Skeletal muscle tissue (tissue), 4 donors: ENCODE data around the gene OTX2. TPM values are rescaled to one million over a fixed set of nuclear protein-coding genes. Genes with fewer than 3 reads are reported as not detected.

ENCODE experiments used
- H3K27ac ChIP-seq: one replicate; pipeline ENCODE4 v1.7.0; 2013; ENCODE audit warnings: mild to moderate bottlenecking, low read depth, low read length, inconsistent platforms
- H3K27me3 ChIP-seq, 3 donors: one replicate each; pipeline ENCODE4 v1.7.0; 2013; ENCODE audit warnings: low read length in 3 of 3; ENCODE audit not compliant: control insufficient read depth in 3 of 3, insufficient read depth in 3 of 3
- H3K36me3 ChIP-seq, 3 donors: one replicate each; pipeline ENCODE4 v1.7.0; 2013; ENCODE audit warnings: low read length in 3 of 3; ENCODE audit not compliant: control insufficient read depth in 3 of 3, insufficient read depth in 3 of 3
- H3K4me1 ChIP-seq, 3 donors: one replicate each; pipeline ENCODE4 v1.7.0; 2013; ENCODE audit warnings: low read length in 3 of 3, mild to moderate bottlenecking in 3 of 3; ENCODE audit not compliant: control insufficient read depth in 3 of 3, insufficient read depth in 3 of 3
- H3K4me3 ChIP-seq, 3 donors: one replicate each; pipeline ENCODE4 v1.7.0; 2013; ENCODE audit warnings: low read length in 3 of 3
- H3K9ac ChIP-seq, 3 donors: one replicate each; pipeline ENCODE4 v1.7.0; 2013; ENCODE audit warnings: low read length in 3 of 3, mild to moderate bottlenecking in 3 of 3, moderate library complexity in 2 of 3, low read depth in 1 of 3
- H3K9me3 ChIP-seq, 3 donors: one replicate each; pipeline ENCODE4 v1.7.0; 2013; ENCODE audit warnings: low read length in 3 of 3; ENCODE audit not compliant: control insufficient read depth in 3 of 3
- total RNA-seq: library from RNA; depleted of rRNA; stranded (reverse); fragments of >200 nt; gene quantifications from one replicate; pipeline ENCODE4 v1.2.3, GENCODE V29; 2014
- donor health status: Osteomylitis.

The OTX2 gene
- total RNA-seq, 1 donor from 2014 or later: not detected

DNA sequence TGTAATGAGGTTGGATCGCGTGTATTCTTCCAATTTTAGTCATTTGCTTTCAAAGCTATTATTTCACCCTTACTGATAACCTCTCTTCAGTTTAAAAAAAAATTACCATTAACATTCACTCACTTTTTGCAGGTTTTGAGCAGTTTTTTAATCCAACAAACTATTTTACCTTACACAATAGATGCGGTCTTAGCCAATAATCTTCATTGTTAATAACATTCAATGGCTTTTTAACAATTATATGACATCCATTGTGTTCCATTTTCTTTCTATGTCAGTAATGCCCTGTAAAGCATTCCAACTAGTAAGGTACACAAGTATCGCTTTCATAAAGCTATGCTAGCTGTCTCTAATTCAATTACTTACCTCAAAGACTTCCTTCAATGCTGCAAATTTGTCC, 18.9 kb upstream of the OTX2 start:
- H3K27ac ChIP-seq: no peak overlapping the region
- H3K9ac ChIP-seq: no peak overlapping the region
- no peaks in the 10 kb centered on the region for H3K36me3 ChIP-seq
- no peak overlapping the region for H3K4me3 ChIP-seq
- H3K4me1 ChIP-seq: no peaks in the 10 kb centered on the region
- H3K27me3 ChIP-seq: peaks cover 0 to 6% (median 0%) of the 10 kb centered on the region in 3 donors
- peaks cover 0 to 2% (median 0%) of the 10 kb centered on the region in 3 donors for H3K9me3 ChIP-seq

DNA sequence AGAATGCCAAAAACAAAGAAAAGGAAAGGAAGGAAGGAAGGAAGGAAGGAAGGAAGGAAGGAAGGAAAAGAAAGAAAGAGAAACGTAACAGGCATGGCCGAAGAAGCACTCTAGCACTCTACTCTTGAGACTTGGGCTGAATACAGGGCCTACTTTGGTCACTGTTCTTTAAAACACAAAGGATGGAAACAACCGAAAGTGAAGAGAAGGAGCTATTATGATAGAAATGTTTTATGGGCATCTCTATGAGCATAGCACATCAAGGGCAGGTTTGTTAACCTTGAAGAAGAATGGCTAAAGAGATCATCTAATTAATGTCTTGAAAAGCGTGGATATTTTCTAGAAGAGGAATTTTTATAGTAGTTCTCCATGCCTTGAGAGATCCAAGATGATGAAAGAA, 15.9 kb upstream of the OTX2 start:
- Histone ChIP-seq H3K27me3 (peaks cover under 1 to 7% (median 7%) of the 10 kb centered on the region in 3 donors), H3K27ac (no peak overlapping the region), H3K4me3 (no peak overlapping the region), H3K4me1 (no peaks in the 10 kb centered on the region), H3K9ac (no peak overlapping the region), H3K36me3 (no peaks in the 10 kb centered on the region), H3K9me3 (peaks cover 0 to 2% (median 0%) of the 10 kb centered on the region in 3 donors)

DNA sequence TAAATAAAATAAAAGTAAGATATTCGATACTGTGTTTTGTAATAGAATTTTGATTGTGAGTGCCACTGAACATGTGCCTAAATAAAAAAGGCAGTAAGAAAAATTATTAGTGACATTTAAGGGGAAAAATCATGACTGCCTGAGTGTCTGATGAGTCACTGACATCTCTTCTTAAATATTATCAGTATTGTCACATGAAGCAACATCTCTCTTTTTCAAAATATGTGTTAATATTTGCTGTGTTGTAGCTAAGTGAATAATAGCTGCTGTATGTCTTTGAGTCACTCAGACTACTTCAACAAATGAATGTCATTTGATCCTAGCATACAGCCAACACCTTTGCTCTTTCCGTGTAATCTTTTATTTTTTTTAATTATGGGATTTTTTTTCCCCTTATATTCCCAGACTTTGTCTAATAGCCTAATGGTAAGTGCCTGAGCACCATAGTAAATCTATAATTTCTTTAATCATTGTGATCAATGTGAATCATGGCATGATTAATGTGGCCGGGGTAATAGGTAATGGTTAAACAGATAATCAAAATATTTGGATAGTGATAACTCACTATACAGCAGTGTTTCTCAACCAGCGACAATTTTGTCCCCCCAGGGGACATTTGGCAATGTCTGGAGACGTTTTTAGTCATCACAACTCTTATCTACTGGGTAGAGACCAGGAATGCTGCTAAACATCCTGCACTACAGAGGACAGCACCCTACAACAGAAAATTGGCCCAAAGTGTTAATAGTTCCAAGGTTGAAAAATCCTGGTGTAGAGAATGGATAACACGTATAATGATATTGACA, 11.7 kb upstream of the OTX2 start:
- no peak overlapping the region for H3K9ac ChIP-seq
- peaks cover 19 to 37% (median 36%) of the 10 kb centered on the region in 3 donors for H3K27me3 ChIP-seq
- H3K9me3 ChIP-seq: no peaks in the 10 kb centered on the region
- H3K36me3 ChIP-seq: no peaks in the 10 kb centered on the region
- no peak overlapping the region for H3K27ac ChIP-seq
- H3K4me1 ChIP-seq: no peaks in the 10 kb centered on the region
- no peak overlapping the region for H3K4me3 ChIP-seq

DNA sequence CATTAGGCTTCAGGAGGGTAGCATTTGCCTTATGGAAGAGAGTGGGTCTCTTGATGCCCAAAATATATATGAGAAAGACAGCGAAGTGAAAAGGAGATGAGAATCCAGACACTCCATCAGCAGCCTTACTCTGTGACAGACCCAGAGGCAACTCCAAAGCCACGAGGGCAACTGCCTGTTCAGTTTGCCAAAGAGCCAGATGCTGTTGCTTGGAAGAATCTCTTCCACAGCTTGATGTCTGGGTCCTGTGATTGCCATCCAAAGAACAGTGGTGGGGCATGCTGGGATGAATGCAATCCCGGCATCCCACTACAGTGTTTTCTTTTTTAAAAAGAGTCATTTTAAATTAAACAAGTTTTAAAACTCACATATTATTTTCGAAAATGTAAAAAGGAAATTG, 10.9 kb upstream of the OTX2 start:
- H3K27ac ChIP-seq: no peak overlapping the region
- peaks cover 27 to 45% (median 45%) of the 10 kb centered on the region in 3 donors for H3K27me3 ChIP-seq
- H3K9ac ChIP-seq: no peak overlapping the region

DNA sequence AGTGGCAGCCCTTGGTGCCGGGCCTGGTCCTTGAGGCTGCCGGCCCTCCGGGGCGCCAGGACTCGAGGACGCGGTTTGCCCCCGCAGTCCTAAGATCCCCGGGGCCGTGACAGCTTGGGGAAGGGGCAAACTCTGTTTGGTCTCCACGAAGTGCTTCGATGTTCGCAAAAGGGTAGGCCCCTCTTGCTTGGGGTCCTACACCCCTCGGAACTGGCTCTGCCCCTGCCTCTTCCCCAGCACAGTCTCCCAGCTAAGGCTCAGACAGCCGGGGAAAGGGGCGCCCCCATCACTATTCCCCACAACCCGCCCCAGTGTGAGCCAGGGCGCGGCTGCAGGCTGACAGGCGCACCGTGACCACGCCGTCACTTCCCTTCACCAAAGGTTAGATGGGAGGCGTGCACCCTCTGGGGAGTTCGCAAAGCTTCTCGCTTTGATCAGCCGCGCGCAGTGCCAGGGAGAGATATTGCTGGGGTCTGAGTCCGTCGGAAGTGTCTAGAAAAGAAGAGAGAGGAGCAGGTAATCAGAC, 7.2 kb upstream of the OTX2 start:
- no peaks in the 10 kb centered on the region for H3K9me3 ChIP-seq
- no peaks in the 10 kb centered on the region for H3K36me3 ChIP-seq
- H3K27ac ChIP-seq: no peak overlapping the region
- H3K4me3 ChIP-seq: no peak overlapping the region
- H3K4me1 ChIP-seq: no peaks in the 10 kb centered on the region
- peaks cover 54 to 72% (median 65%) of the 10 kb centered on the region in 3 donors for H3K27me3 ChIP-seq
- H3K9ac ChIP-seq: no peak overlapping the region

More for the DNA sequence above, 10.9 kb upstream of the OTX2 start:
- H3K4me1 ChIP-seq: no peaks in the 10 kb centered on the region
- H3K9me3 ChIP-seq: no peaks in the 10 kb centered on the region
- H3K4me3 ChIP-seq: no peak overlapping the region
- no peaks in the 10 kb centered on the region for H3K36me3 ChIP-seq

DNA sequence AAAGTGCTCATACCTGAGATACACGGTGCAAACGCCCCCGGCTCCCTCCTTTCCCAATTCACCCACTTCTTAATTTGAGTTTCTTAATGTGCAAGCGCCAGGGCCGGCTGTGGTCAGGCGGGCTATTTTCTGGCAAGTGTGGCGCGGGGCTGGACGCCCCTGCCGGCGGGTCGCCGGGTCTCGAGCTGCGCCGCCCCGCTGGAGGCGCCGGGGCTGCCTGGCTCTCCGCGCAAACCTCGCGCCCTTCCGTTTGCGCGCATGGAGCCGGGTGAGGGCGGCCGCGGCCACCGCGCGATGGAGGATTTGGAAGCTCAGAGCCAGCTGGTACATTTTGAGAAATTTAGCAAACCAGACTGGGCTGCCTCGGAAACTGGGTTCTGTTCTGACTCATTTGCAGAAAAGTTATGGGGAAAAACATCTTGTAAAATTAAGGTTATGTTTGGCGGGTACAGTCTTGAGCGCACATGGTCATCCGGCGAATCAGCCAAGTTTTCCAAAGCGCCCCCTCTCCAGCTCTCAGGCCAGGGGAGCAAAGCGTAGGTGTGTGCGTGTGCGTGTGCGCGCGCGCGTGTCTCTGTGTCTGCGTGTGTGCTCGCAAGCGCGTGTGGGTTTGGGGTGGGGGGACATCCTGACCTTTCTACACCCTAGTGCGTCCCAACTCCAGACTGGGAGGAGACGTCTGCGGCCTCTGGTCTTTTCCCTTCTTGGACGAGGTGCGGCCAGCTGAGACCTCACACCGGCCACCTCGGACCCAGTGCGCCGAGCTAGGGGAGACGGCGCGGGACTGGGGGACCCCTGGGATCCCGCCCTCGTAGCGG, 6.5 kb upstream of the OTX2 start:
- H3K27me3 ChIP-seq: peaks cover 60 to 74% (median 72%) of the 10 kb centered on the region in 3 donors
- H3K36me3 ChIP-seq: no peaks in the 10 kb centered on the region
- no peak overlapping the region for H3K27ac ChIP-seq
- no peak overlapping the region for H3K9ac ChIP-seq
- no peaks in the 10 kb centered on the region for H3K4me1 ChIP-seq
- H3K4me3 ChIP-seq: no peak overlapping the region
- no peaks in the 10 kb centered on the region for H3K9me3 ChIP-seq

DNA sequence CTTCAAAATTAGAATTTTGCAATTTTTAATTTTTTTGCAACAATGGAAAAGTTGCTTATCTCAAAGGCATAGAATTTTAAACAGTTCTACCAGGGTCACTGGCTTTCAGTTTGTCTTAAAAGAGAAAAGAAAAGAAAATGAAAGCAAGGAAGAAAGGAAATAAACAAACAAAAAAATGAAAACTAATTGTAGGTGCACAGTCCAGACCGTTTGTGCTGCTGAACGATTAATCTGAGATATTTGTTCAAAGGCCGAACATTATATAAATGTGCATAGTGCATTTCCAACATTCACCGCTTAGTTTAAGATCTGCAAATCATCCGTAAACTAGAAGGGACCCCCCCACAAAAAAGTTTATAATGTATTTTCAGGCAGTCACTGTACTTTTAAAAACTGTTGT, 5.5 kb upstream of the OTX2 start:
- peaks cover 65 to 77% (median 74%) of the 10 kb centered on the region in 3 donors for H3K27me3 ChIP-seq
- no peaks in the 10 kb centered on the region for H3K4me1 ChIP-seq
- H3K9me3 ChIP-seq: no peaks in the 10 kb centered on the region
- H3K9ac ChIP-seq: no peak overlapping the region
- no peaks in the 10 kb centered on the region for H3K36me3 ChIP-seq
- no peak overlapping the region for H3K4me3 ChIP-seq
- H3K27ac ChIP-seq: no peak overlapping the region

DNA sequence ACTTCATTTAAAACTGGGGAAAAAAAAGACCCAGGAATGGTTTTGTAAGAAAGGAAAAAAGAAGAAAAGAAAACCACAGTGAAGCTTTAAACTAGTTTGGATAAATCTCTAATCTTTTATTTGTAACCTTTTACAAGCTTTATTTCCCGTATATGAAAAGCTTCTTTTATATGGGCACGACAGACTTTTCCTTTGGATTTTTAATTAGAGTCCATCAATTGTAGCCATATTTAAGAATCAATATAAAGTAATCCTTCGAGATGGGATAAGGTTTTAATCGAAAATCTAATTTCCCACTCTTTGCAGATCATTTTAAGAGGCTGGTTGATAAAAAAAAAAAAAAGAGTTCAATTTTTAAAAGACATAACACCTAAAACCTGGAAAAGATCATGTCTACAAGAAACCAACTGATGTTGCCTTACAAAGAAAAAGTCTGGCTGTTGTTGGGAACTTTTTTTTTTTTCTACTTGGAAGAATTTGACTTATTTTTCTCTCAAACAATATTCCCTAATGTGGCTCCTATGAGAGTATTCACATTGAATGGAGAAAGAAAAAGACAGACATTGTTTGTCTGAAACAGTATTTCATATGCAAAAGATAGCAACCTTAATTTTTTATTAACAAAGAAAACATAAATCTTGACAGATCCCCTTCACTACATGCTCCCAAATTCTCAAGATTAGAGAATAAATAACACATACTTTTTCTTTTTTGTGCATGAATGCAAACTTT, 4.9 kb upstream of the OTX2 start:
- no peaks in the 10 kb centered on the region for H3K9me3 ChIP-seq
- peaks cover 71 to 79% (median 76%) of the 10 kb centered on the region in 3 donors for H3K27me3 ChIP-seq
- no peaks in the 10 kb centered on the region for H3K36me3 ChIP-seq
- H3K4me3 ChIP-seq: no peak overlapping the region
- H3K27ac ChIP-seq: no peak overlapping the region
- no peak overlapping the region for H3K9ac ChIP-seq
- H3K4me1 ChIP-seq: no peaks in the 10 kb centered on the region

DNA sequence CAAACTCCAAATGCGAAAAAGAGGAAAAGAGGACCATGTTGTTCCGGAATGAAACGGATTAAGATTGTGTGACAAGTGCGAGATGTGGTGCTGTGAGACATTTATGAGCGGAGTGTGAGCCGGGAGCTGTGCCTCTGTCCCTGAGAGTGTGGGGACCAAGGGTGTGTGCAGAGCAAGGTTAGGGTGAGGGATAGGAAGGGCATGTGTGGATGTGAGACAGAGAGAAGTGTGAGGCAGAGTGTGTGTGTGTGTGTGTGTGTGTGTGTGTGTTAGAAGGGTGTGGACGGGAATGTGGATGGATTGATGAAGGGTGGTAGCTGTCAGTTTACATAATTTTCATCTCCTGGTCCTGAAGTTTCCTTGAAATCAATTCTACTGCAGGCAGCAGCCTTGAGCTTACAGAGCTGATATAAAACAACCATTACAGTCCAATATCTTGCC, 4.3 kb upstream of the OTX2 start:
- H3K9me3 ChIP-seq: no peaks in the 10 kb centered on the region
- H3K27ac ChIP-seq: no peak overlapping the region
- H3K4me1 ChIP-seq: no peaks in the 10 kb centered on the region
- H3K36me3 ChIP-seq: no peaks in the 10 kb centered on the region
- H3K4me3 ChIP-seq: no peak overlapping the region
- no peak overlapping the region for H3K9ac ChIP-seq
- peaks cover 77 to 82% (median 79%) of the 10 kb centered on the region in 3 donors for H3K27me3 ChIP-seq
